ENCODE results near the gene NELL1. TPM values are rescaled to one million over a fixed set of nuclear protein-coding genes. Genes with fewer than 3 reads are reported as not detected.

NELL1 gene
- polyA plus RNA-seq, 1 experiment, result not detected

- TF ChIP-seq, protein P1, sequence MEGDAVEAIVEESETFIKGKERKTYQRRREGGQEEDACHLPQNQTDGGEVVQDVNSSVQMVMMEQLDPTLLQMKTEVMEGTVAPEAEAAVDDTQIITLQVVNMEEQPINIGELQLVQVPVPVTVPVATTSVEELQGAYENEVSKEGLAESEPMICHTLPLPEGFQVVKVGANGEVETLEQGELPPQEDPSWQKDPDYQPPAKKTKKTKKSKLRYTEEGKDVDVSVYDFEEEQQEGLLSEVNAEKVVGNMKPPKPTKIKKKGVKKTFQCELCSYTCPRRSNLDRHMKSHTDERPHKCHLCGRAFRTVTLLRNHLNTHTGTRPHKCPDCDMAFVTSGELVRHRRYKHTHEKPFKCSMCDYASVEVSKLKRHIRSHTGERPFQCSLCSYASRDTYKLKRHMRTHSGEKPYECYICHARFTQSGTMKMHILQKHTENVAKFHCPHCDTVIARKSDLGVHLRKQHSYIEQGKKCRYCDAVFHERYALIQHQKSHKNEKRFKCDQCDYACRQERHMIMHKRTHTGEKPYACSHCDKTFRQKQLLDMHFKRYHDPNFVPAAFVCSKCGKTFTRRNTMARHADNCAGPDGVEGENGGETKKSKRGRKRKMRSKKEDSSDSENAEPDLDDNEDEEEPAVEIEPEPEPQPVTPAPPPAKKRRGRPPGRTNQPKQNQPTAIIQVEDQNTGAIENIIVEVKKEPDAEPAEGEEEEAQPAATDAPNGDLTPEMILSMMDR (IDR thresholded peaks at IDR 0.05; ENCODE audit: low read depth, low read length), result no peak
- Histone ChIP-seq H3K9me3 (ENCODE audit: control insufficient read depth, insufficient read depth, low read length) (peaks cover 7% of the 10 kb centered on the region), H3K27me3 (ENCODE audit: control insufficient read depth, insufficient read depth, low read length) (no peaks in the 10 kb centered on the region), H3K27ac (ENCODE audit: low read depth, low read length) (no peak overlapping the region), H3K4me3 (ENCODE audit: low read depth, low read length) (no peak overlapping the region)
- ChIA-PET POLR2A (no interaction called here), CTCF (no interaction called here)
- DNase-seq (ENCODE audit: low read depth, low spot score), result no peak
These were observed 155.4 kb downstream of the NELL1 start for GRCh38 chr11:20824773-20825172.

DNA sequence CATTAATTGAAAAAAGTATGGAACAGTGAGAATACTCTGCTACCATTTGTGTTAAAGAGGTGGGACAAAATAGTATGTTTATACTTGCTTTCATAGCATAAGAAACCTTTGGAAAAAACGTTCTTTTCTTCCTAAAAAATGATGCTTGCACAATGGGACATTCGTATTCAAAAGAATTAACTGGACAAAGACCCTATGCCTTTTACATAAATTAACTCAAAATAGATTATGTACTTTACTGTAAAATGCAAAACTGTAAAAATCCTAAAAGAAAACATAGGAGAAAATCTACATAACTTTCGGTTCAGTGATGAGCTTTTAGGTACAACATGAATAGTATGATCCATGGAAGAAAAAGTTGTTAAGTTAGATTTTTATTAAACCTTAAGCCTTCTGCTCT is 166.2 kb downstream of the NELL1 start:
- no peak overlapping the region for H3K27ac ChIP-seq (ENCODE audit: low read depth, low read length)
- TF ChIP-seq, protein P1 (IDR thresholded peaks at IDR 0.05; ENCODE audit: low read depth, low read length), result no peak
- no peak overlapping the region for H3K4me3 ChIP-seq (ENCODE audit: low read depth, low read length)
- POLR2A ChIA-PET, result no interaction called here
- no peak for DNase-seq (ENCODE audit: low read depth, low spot score)
- H3K9me3 ChIP-seq (ENCODE audit: control insufficient read depth, insufficient read depth, low read length), result peaks cover 8% of the 10 kb centered on the region
- CTCF ChIA-PET, result no interaction called here
- no peaks in the 10 kb centered on the region for H3K27me3 ChIP-seq (ENCODE audit: control insufficient read depth, insufficient read depth, low read length)

- TF ChIP-seq, protein P1 (IDR thresholded peaks at IDR 0.05; ENCODE audit: low read depth, low read length), result no peak
- DNase-seq (ENCODE audit: low read depth, low spot score), result no peak
- Histone ChIP-seq H3K4me3 (ENCODE audit: low read depth, low read length) (no peak overlapping the region), H3K27ac (ENCODE audit: low read depth, low read length) (no peak overlapping the region), H3K27me3 (ENCODE audit: control insufficient read depth, insufficient read depth, low read length) (no peaks in the 10 kb centered on the region), H3K9me3 (ENCODE audit: control insufficient read depth, insufficient read depth, low read length) (peaks cover 7% of the 10 kb centered on the region)
- ChIA-PET CTCF (no interaction called here), POLR2A (no interaction called here)
These were observed 169.8 kb downstream of the NELL1 start for GRCh38 chr11:20839231-20839630.

DNA sequence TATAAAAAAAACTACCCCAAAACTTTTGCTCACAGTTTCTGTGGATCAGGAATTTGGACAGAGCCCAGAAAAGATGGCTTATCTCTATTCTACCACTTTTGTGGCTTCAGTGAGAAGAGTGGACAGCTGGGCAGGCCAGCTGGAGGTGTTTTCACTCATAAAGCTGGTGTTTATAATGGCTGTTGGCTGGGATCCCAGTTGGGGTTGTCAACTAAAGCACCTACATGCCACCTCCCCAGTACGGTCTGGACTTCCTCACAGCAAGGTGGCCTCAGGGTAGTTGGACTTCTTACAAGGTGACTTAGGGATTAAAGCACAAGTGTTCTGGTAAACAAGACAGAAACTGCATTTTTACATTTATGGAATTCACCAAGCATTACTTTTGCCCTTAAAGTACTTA is 171.0 kb downstream of the NELL1 start:
- TF ChIP-seq, protein P1 (IDR thresholded peaks at IDR 0.05; ENCODE audit: low read depth, low read length), result no peak
- no peak overlapping the region for H3K27ac ChIP-seq (ENCODE audit: low read depth, low read length)
- H3K9me3 ChIP-seq (ENCODE audit: control insufficient read depth, insufficient read depth, low read length), result peaks cover 7% of the 10 kb centered on the region
- H3K27me3 ChIP-seq (ENCODE audit: control insufficient read depth, insufficient read depth, low read length), result no peaks in the 10 kb centered on the region
- DNase-seq (ENCODE audit: low read depth, low spot score), result no peak
- ChIA-PET CTCF (no interaction called here), POLR2A (no interaction called here)
- no peak overlapping the region for H3K4me3 ChIP-seq (ENCODE audit: low read depth, low read length)

- POLR2A ChIA-PET, result no interaction called here
- Histone ChIP-seq H3K27ac (ENCODE audit: low read depth, low read length) (no peak overlapping the region), H3K9me3 (ENCODE audit: control insufficient read depth, insufficient read depth, low read length) (peaks cover 19% of the 10 kb centered on the region), H3K27me3 (ENCODE audit: control insufficient read depth, insufficient read depth, low read length) (no peaks in the 10 kb centered on the region), H3K4me3 (ENCODE audit: low read depth, low read length) (no peak overlapping the region)
- CTCF ChIA-PET, result no interaction called here
- TF ChIP-seq, protein P1 (IDR thresholded peaks at IDR 0.05; ENCODE audit: low read depth, low read length), result no peak
- DNase-seq (ENCODE audit: low read depth, low spot score), result no peak
These were observed 174.8 kb downstream of the NELL1 start for GRCh38 chr11:20844216-20844615.
